Trophoblast cell (in vitro differentiated cells and primary cell): ENCODE measurements around the gene BHMT2.

Experiments
- DNase-seq, 2 donors: peaks; one replicate each; pipeline ENCODE4 v3.0.0-alpha.2; 2016
- H2AFZ ChIP-seq: 2 replicates; pipeline ENCODE4 v1.6.1; 2013; ENCODE audit warnings: low read length, moderate library complexity, mild to moderate bottlenecking; ENCODE audit not compliant: insufficient read depth, poor library complexity
- H2AK5ac ChIP-seq: 2 replicates; pipeline ENCODE4 v1.6.1; 2013; ENCODE audit warnings: mild to moderate bottlenecking, low read length
- H2BK120ac ChIP-seq: 2 replicates; pipeline ENCODE4 v1.6.1; 2013; ENCODE audit warnings: low read length, mild to moderate bottlenecking, moderate library complexity; ENCODE audit not compliant: insufficient read depth, poor library complexity
- H2BK12ac ChIP-seq: 2 replicates; pipeline ENCODE4 v1.6.1; 2013; ENCODE audit warnings: mild to moderate bottlenecking, low read length, moderate library complexity
- H2BK5ac ChIP-seq: 2 replicates; pipeline ENCODE4 v1.6.1; 2013; ENCODE audit warnings: low read length, low read depth, moderate library complexity, mild to moderate bottlenecking; ENCODE audit not compliant: poor library complexity
- H3K14ac ChIP-seq: 2 replicates; pipeline ENCODE4 v1.6.1; 2013; ENCODE audit warnings: mild to moderate bottlenecking, low read length
- H3K18ac ChIP-seq: 2 replicates; pipeline ENCODE4 v1.6.1; 2013; ENCODE audit warnings: mild to moderate bottlenecking, low read length
- H3K23ac ChIP-seq: 2 replicates; pipeline ENCODE4 v1.6.1; 2013; ENCODE audit warnings: low read length
- H3K27ac ChIP-seq: 2 replicates; pipeline ENCODE4 v1.5.1; 2013; ENCODE audit warnings: low read depth, mild to moderate bottlenecking, inconsistent platforms, low read length, moderate library complexity
- H3K27me3 ChIP-seq: 2 replicates; pipeline ENCODE4 v1.6.1; 2013; ENCODE audit warnings: inconsistent platforms, mild to moderate bottlenecking, low read length, moderate library complexity; ENCODE audit not compliant: insufficient read depth
- H3K36me3 ChIP-seq, 2 experiments: 1 replicate in 1 of 2; 2 replicates in 1 of 2; pipeline ENCODE4 v1.6.1; 2013; ENCODE audit warnings: low read length in 2 of 2, mild to moderate bottlenecking in 2 of 2, moderate library complexity in 1 of 2; ENCODE audit not compliant: insufficient read depth in 2 of 2, control insufficient read depth in 1 of 2
- H3K4ac ChIP-seq: 2 replicates; pipeline ENCODE4 v1.6.1; 2013; ENCODE audit warnings: low read depth, mild to moderate bottlenecking, low read length, moderate library complexity
- H3K4me1 ChIP-seq, 2 experiments: 1 replicate in 1 of 2; 2 replicates in 1 of 2; pipeline ENCODE4 v1.6.1; 2013; ENCODE audit warnings: low read length in 2 of 2, mild to moderate bottlenecking in 2 of 2, moderate library complexity in 1 of 2; ENCODE audit not compliant: insufficient read depth in 2 of 2, control insufficient read depth in 1 of 2
- H3K4me2 ChIP-seq: 2 replicates; pipeline ENCODE4 v1.6.1; 2013; ENCODE audit warnings: inconsistent platforms, mild to moderate bottlenecking, low read length, moderate library complexity
- H3K4me3 ChIP-seq: 2 replicates; pipeline ENCODE4 v1.5.1; 2013; ENCODE audit warnings: mild to moderate bottlenecking, low read depth, low read length, inconsistent platforms
- H3K79me1 ChIP-seq: one replicate; pipeline ENCODE4 v1.6.1; 2013; ENCODE audit warnings: low read length
- H3K79me2 ChIP-seq: 2 replicates; pipeline ENCODE4 v1.6.1; 2013; ENCODE audit warnings: low read length, mild to moderate bottlenecking; ENCODE audit not compliant: control insufficient read depth, insufficient read depth, poor library complexity
- H3K9ac ChIP-seq: 2 replicates; pipeline ENCODE4 v1.6.1; 2013; ENCODE audit warnings: mild to moderate bottlenecking, low read length
- H3K9me3 ChIP-seq: 2 replicates; pipeline ENCODE4 v1.6.1; 2013; ENCODE audit warnings: low read depth, mild to moderate bottlenecking, control low read depth, inconsistent platforms, low read length; ENCODE audit not compliant: insufficient read depth
- H4K12ac ChIP-seq: 2 replicates; pipeline ENCODE4 v1.6.1; 2013; ENCODE audit warnings: low read depth, mild to moderate bottlenecking, low read length, moderate library complexity
- H4K8ac ChIP-seq: 2 replicates; pipeline ENCODE4 v1.6.1; 2013; ENCODE audit warnings: low read depth, mild to moderate bottlenecking, low read length, moderate library complexity
- H4K91ac ChIP-seq: one replicate; pipeline ENCODE4 v1.6.1; 2013; ENCODE audit warnings: low read depth, mild to moderate bottlenecking, low read length, moderate library complexity
- WGBS: extraction: QIAGEN DNeasy Blood & Tissue Kit; methylation state at CpG from one replicate; pipeline ENCODE4 v1.1.7; 2013; ENCODE audit warnings: missing lambda C conversion rate; ENCODE audit not compliant: insufficient read length, insufficient coverage; ENCODE audit errors: extremely low coverage; 5-methylcytosine and 5-hydroxymethylcytosine counted together

Gene BHMT2

DNA sequence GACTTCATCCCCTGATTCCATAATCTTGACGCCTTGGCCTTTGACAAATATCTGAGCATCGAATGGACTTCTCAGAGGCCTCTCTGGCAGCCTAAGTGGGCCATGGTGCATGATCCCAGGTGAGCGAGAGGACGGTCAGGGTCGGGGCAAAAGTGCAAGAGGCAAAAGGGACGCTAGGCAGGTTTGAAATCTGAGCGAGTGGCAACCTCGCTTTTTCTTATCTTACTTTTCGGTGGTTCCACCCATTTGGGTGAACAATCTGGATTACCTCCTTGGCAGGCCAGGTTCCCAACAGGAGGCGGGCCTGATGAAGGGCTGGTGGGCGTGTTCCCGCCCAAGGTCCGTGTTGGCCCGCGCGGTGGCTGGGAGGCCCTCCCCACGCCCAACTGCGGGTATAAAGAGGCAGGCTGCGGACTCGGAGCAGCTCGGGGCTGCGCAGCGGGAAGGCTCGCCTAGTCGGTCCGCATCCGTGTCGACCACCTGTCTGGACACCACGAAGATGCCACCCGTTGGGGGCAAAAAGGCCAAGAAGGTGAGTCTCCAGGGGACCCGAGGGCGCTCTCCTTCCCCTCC, 41.9 kb downstream of the BHMT2 start, which contains the start of gene BHMT:
Gene BHMT, plus strand, starts transcription at position 423 of the 573 bp plus-strand sequence. Its CDS starts 77 bp downstream, at position 500.
- H3K23ac ChIP-seq, result no peak within 1 kb of the TSS
- peaks cover 21% of the 10 kb centered on the region for H3K27me3 ChIP-seq
- no peaks in the 10 kb centered on the region for H3K79me1 ChIP-seq
- no peak within 1 kb of the TSS for H2BK5ac ChIP-seq
- H3K79me2 ChIP-seq, result no peaks in the 10 kb centered on the region
- H3K27ac ChIP-seq, result no peak within 1 kb of the TSS
- peaks cover 5% of the 10 kb centered on the region for H3K9me3 ChIP-seq
- no peak within 1 kb of the TSS for H3K9ac ChIP-seq
- no CpG with 5 or more reads among the region's 32 CpGs for WGBS
- no peaks in the 10 kb centered on the region for H3K36me3 ChIP-seq
- no peak within 1 kb of the TSS for H2BK12ac ChIP-seq
- H3K14ac ChIP-seq, result no peak within 1 kb of the TSS
- peak in 1 of 2 donors; percentile 32 for DNase-seq
- no peak within 1 kb of the TSS for H3K4ac ChIP-seq
- H2AFZ ChIP-seq, result no peak within 1 kb of the TSS
- no peak within 1 kb of the TSS for H3K18ac ChIP-seq
- H3K4me1 ChIP-seq, result peaks cover 0 to 6% of the 10 kb centered on the region in 2 experiments
- H4K12ac ChIP-seq, result no peak within 1 kb of the TSS
- no peak within 1 kb of the TSS for H4K8ac ChIP-seq
- H2BK120ac ChIP-seq, result no peak within 1 kb of the TSS
- peak within 1 kb of the TSS; percentile 42 for H3K4me2 ChIP-seq
- no peak within 1 kb of the TSS for H2AK5ac ChIP-seq
- no peak within 1 kb of the TSS for H4K91ac ChIP-seq
- no peak within 1 kb of the TSS for H3K4me3 ChIP-seq

DNA sequence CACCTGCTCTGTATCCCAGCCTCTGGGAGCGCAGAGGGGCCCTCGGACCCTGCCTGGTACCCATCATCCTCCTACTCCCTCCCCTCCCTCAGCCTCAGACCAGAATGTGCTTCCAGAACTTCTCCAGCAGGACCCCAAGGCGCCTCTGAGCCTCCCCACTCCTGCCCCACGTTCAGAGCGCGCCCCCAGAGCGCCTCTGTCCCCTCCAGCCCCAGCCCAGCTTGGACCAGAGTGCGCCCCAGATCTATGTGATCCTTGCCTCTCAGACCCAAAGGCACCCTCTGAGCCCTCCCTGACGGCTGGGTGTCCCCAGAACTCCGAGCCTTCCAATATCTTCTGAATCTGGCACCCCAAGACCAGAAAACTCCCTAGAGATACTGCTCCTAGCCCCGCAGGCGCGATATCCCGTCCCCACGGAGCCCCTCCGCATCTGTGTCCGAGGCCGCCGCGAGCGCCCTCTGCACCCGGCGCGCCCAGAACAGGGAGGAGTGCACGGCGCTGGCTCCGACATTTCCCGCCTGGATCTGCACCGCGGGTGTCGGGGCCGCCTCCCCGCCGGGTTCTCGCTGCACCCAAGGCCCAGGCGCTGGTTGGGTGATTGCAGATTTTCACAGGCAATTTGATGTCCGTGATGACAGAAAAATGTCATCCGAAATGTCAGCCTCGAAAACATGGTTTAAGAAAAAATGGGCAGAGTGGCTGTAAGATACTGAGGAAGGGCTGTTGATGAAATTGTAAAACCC, 42.6 kb downstream of the BHMT2 start:
- no peak overlapping the region for H3K9ac ChIP-seq
- no peak overlapping the region for H3K18ac ChIP-seq

DNA sequence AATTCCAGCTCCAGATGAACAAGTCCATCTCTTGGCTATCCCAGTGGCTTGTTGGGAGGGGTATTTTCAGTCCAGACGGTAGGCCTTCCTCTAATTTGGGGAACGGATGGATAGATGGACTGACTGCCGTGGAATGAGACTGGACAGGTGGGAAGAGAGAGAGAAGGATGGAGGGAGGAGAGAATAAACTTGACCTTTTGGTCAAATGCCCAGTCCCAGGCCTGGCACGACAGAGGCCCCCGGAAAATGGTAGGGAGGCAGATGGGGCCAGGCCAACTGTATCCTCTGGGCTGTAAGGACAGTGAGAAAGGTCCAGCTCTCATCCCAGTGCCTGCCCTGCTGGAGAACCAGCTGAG, 43.1 kb downstream of the BHMT2 start:
- H3K18ac ChIP-seq, result no peak overlapping the region
- H3K4ac ChIP-seq, result no peak overlapping the region
- H4K8ac ChIP-seq, result no peak overlapping the region
- H4K91ac ChIP-seq, result no peak overlapping the region
- H2BK120ac ChIP-seq, result no peak overlapping the region
- peaks cover 0 to 6% of the 10 kb centered on the region in 2 experiments for H3K4me1 ChIP-seq
- no peaks in the 10 kb centered on the region for H3K79me2 ChIP-seq
- peak overlapping the region; percentile 14 for H3K9ac ChIP-seq
- no peaks in the 10 kb centered on the region for H3K36me3 ChIP-seq
- no peak overlapping the region for H2BK5ac ChIP-seq
- no peak overlapping the region for H2BK12ac ChIP-seq
- H3K4me3 ChIP-seq, result no peak overlapping the region
- H2AK5ac ChIP-seq, result no peak overlapping the region
- no peak overlapping the region for H2AFZ ChIP-seq
- no CpG with 5 or more reads among the region's 5 CpGs for WGBS
- H3K14ac ChIP-seq, result no peak overlapping the region
- DNase-seq, result no peak
- H3K27ac ChIP-seq, result no peak overlapping the region
- H3K23ac ChIP-seq, result no peak overlapping the region
- peaks cover 21% of the 10 kb centered on the region for H3K27me3 ChIP-seq
- no peaks in the 10 kb centered on the region for H3K79me1 ChIP-seq
- H3K9me3 ChIP-seq, result peaks cover 5% of the 10 kb centered on the region
- no peak overlapping the region for H4K12ac ChIP-seq
- no peak overlapping the region for H3K4me2 ChIP-seq

More for the DNA sequence above, 42.6 kb downstream of the BHMT2 start:
- Histone ChIP-seq H3K4me3 (no peak overlapping the region), H3K14ac (no peak overlapping the region), H3K79me2 (no peaks in the 10 kb centered on the region), H2BK120ac (no peak overlapping the region), H3K27ac (no peak overlapping the region), H2AFZ (no peak overlapping the region), H3K36me3 (no peaks in the 10 kb centered on the region), H3K79me1 (no peaks in the 10 kb centered on the region), H2BK12ac (no peak overlapping the region), H4K12ac (no peak overlapping the region), H3K27me3 (peaks cover 21% of the 10 kb centered on the region), H4K91ac (no peak overlapping the region), H3K4me2 (peak overlapping the region; percentile 42), H4K8ac (no peak overlapping the region), H2AK5ac (no peak overlapping the region), H3K4me1 (peaks cover 0 to 6% of the 10 kb centered on the region in 2 experiments), H3K4ac (no peak overlapping the region), H2BK5ac (no peak overlapping the region), H3K9me3 (peaks cover 5% of the 10 kb centered on the region), H3K23ac (no peak overlapping the region)
- DNase-seq, result no peak
- no CpG with 5 or more reads among the region's 39 CpGs for WGBS

DNA sequence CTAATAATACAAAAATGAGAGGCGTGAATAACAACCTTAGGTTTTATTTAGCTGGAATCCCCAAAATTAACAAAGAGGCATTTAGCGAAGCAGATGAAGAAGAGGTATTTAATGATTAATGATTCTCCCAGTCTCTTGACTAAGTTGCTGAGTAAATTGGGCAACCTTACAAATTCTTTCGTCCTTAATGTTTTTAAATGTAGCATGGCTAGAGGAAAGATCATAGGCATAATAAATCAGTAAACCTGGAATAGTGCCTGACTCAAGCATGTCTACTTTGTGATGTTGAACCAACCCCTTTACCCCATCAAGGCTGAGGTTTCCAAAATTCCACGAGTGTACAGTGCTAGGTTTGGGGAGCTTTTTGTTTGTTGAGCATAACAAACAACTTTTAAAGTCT, 49.9 kb downstream of the BHMT2 start:
- no peak overlapping the region for H2AK5ac ChIP-seq
- no peak overlapping the region for H3K23ac ChIP-seq
- WGBS, result no CpG with 5 or more reads among the region's 4 CpGs

More for the DNA sequence above, 49.9 kb downstream of the BHMT2 start:
- Histone ChIP-seq H3K27ac (no peak overlapping the region), H3K79me2 (no peaks in the 10 kb centered on the region), H3K36me3 (no peaks in the 10 kb centered on the region), H2AFZ (no peak overlapping the region), H3K27me3 (no peaks in the 10 kb centered on the region), H4K8ac (no peak overlapping the region), H3K4me2 (no peak overlapping the region), H2BK12ac (no peak overlapping the region), H2BK120ac (no peak overlapping the region), H3K9ac (no peak overlapping the region), H4K12ac (no peak overlapping the region), H3K4ac (no peak overlapping the region), H3K18ac (no peak overlapping the region), H3K14ac (no peak overlapping the region), H2BK5ac (no peak overlapping the region), H3K4me3 (no peak overlapping the region), H3K9me3 (no peaks in the 10 kb centered on the region), H4K91ac (no peak overlapping the region), H3K4me1 (no peaks in the 10 kb centered on the region), H3K79me1 (no peaks in the 10 kb centered on the region)
- no peak for DNase-seq
